IPS DF 4.7 (cell line): ENCODE measurements around the gene AP2A2.

Experiments
- DNase-seq: peaks from one replicate; pipeline ENCODE4 v3.0.0-alpha.2; 2013; ENCODE audit warnings: low spot score; ENCODE audit errors: extremely low read depth

AP2A2 gene

GRCh38 chr11:1039481-1040427 lies 114.1 kb downstream of the AP2A2 start:
- no peak for DNase-seq

- DNase-seq, result no peak
Measured at GRCh38 chr11:1040428-1041148, 114.9 kb downstream of the AP2A2 start.

- DNase-seq, result no peak
Measured at GRCh38 chr11:1041149-1041467, 115.4 kb downstream of the AP2A2 start.

- DNase-seq, result no peak
Measured at GRCh38 chr11:1041471-1041870, 115.8 kb downstream of the AP2A2 start.

- no peak for DNase-seq
Measured at GRCh38 chr11:1041936-1042608, 116.4 kb downstream of the AP2A2 start.

GRCh38 chr11:1042626-1043562 lies 117.2 kb downstream of the AP2A2 start:
- DNase-seq, result no peak

- DNase-seq, result no peak
Measured at GRCh38 chr11:1043563-1044096, 118.0 kb downstream of the AP2A2 start.

GRCh38 chr11:1044160-1044559 lies 118.5 kb downstream of the AP2A2 start:
- no peak for DNase-seq

- no peak for DNase-seq
Measured at GRCh38 chr11:1047595-1048156, 122.0 kb downstream of the AP2A2 start.

GRCh38 chr11:1048375-1049070 lies 122.9 kb downstream of the AP2A2 start:
- no peak for DNase-seq

GRCh38 chr11:1049071-1049405 lies 123.4 kb downstream of the AP2A2 start:
- no peak for DNase-seq

- DNase-seq, result no peak
Measured at GRCh38 chr11:1049431-1049891, 123.8 kb downstream of the AP2A2 start.

GRCh38 chr11:1049911-1050580 lies 124.4 kb downstream of the AP2A2 start:
- no peak for DNase-seq

- peak; percentile 38 for DNase-seq
Measured at GRCh38 chr11:1050581-1051355, 125.1 kb downstream of the AP2A2 start.

GRCh38 chr11:1051356-1052132 lies 125.9 kb downstream of the AP2A2 start:
- DNase-seq, result no peak

- no peak for DNase-seq
Measured at GRCh38 chr11:1052133-1053011, 126.7 kb downstream of the AP2A2 start.
